Motor neuron (in vitro differentiated cells): ENCODE measurements around the gene SDK2. TPM values are rescaled to one million over a fixed set of nuclear protein-coding genes. Genes with fewer than 3 reads are reported as not detected.

Experiments used
- ATAC-seq, 8 experiments: fragments of 200-7000 bp; cut with Tn5 transposase; replicated peaks in 6 of 8; 2 replicates each; pipeline ENCODE4 v1.8.0; 2021; ENCODE audit warnings: mild to moderate bottlenecking in 8 of 8, moderate library complexity in 8 of 8
- H3K27ac ChIP-seq, 2 donors: fragments of 250-450 bp; sonication (Bioruptor Pico); 2 replicates each; pipeline ENCODE4 v1.9.0; 2021; ENCODE audit warnings: antibody characterized with exemption in 2 of 2, mild to moderate bottlenecking in 2 of 2, moderate library complexity in 1 of 2
- H3K4me1 ChIP-seq, 2 donors: fragments of 250-450 bp; sonication (Bioruptor Pico); replicated peaks in 1 of 2; 2 replicates each; pipeline ENCODE4 v1.6.1; 2021; ENCODE audit warnings: antibody characterized with exemption in 2 of 2, mild to moderate bottlenecking in 2 of 2, moderate library complexity in 1 of 2
- H3K4me3 ChIP-seq, 5 donors: fragments of 250-450 bp; sonication (Bioruptor Pico); 2 replicates each; pipeline ENCODE4 v1.9.0; 2021; ENCODE audit warnings: antibody characterized with exemption in 5 of 5, mild to moderate bottlenecking in 5 of 5, moderate library complexity in 4 of 5
- WGBS, 10 experiments: fragments of 450-650 bp; shearing (Covaris generic); methylation state at CpG; one replicate each; pipeline ENCODE4 v1.0.0; 2022; 5-methylcytosine and 5-hydroxymethylcytosine counted together
- in situ Hi-C, 9 experiments: fragments of 400-800 bp; cut with MboI; loops; one replicate each; pipeline ENCODE4 v1.15.0; 2021; ENCODE audit warnings: low sequenced_read_pairs in 9 of 9, low pct_unique_long_range_greater_than_20kb in 2 of 9; ENCODE audit not compliant: unreplicated experiment in 9 of 9
- total RNA-seq, 8 experiments: library from RNA; unstranded; fragments of 300-600 nt; gene quantifications; 2 replicates each; pipeline versions ENCODE4 v1.2.3 to v1.2.4, GENCODE V29; 2022

Gene SDK2
- total RNA-seq, 8 experiments from 2014 or later = 0.59 to 22.0 (median 10.7) TPM

- no peak for ATAC-seq
- 70 to 100% (median 97%) methylated on average over 2 to 6 of the region's 18 CpGs; no CpG with 5 or more reads in 7 of the 10 experiments for WGBS, 10 experiments
- Histone ChIP-seq H3K4me1 (peaks cover 12 to 17% of the 10 kb centered on the region in 2 donors), H3K27ac (no peak overlapping the region), H3K4me3 (no peak overlapping the region)
- in situ Hi-C loops = no loop called here
Measured at GRCh38 chr17:73400915-73401545, 243.2 kb downstream of the SDK2 start.

GRCh38 chr17:73399056-73399455 lies 245.2 kb downstream of the SDK2 start:
- peaks cover 22 to 37% of the 10 kb centered on the region in 2 donors for H3K4me1 ChIP-seq
- WGBS, 10 experiments = 93 to 100% (median 100%) methylated on average over 1 to 3 of the region's 11 CpGs; no CpG with 5 or more reads in 7 of the 10 experiments
- H3K27ac ChIP-seq = no peak overlapping the region
- in situ Hi-C loops = no loop called here
- no peak overlapping the region for H3K4me3 ChIP-seq
- ATAC-seq = no peak

DNA sequence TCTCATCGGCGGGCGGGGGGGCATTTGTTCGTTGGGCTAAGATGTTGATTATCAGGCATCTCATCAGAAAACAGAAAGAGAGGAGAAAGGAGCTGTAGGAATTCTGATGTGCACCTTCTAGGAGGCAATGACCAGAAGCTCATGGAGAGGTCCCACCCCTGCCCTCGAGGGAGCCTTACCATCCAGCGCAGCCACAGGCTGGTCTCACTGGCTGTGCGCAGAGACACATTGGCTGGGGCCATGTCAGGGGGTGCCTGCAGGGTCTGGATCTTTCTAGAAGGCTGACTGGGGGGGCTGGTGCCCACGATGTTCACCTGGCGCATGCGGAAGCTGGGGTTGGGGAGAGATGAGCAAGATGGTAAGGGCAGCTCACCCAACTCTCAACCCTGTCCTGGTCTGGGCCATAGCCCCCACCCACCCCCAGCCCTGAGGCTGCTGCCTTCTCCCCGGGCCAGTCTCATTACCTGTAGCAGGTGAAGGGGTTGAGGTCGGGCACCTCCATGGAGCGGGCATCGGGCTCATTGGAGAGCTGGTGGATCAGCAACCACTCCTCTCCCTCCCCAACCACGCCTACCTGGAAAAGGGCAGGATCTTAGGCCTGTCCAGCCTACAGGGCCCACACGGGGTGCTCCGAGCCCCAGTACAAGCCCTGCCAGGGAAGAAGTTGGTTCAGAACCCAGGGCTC lies 246.2 kb downstream of the SDK2 start:
- in situ Hi-C loops = no loop called here
- no peak for ATAC-seq
- Histone ChIP-seq H3K4me3 (no peak overlapping the region), H3K27ac (no peak overlapping the region), H3K4me1 (peaks cover 32 to 47% of the 10 kb centered on the region in 2 donors)
- 80 to 100% (median 93%) methylated on average over 1 to 5 of the region's 17 CpGs; no CpG with 5 or more reads in 3 of the 10 experiments for WGBS, 10 experiments

DNA sequence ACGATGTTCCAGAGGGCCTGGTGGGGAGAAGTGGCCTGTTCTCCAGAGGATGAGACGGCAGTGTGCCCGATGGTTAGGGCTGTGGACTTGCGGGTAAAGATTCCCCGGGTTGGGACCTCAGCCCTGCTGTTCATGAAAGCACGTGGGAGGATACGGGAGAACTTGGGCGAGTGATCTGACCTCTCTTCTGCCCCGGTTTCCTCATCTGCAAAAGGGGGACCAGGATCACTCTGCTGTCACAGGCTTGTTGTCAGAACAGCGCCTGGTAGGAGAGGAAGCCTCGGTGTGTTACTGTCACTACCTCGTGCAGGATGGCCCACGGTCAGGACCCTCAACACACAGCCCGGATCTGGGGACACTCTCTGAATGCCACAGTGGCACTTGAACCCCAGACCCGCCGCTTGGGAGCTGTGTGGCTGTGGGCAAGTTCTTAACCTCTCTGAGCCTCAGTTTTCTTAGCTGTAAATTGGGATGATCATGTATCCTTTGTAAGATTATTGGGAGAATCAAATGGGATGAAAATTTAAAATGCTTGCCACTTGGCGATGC lies 246.9 kb downstream of the SDK2 start:
- Histone ChIP-seq H3K27ac (peak overlapping the region; percentile 15 to 24), H3K4me1 (peaks cover 31 to 47% of the 10 kb centered on the region in 2 donors), H3K4me3 (no peak overlapping the region)
- in situ Hi-C loops = no loop called here
- WGBS, 10 experiments = 60 to 96% (median 92%) methylated on average over 1 to 14 of the region's 17 CpGs; no CpG with 5 or more reads in 4 of the 10 experiments
- no peak for ATAC-seq

- in situ Hi-C loops = no loop called here
- Histone ChIP-seq H3K4me3 (no peak overlapping the region), H3K4me1 (peaks cover 24 to 45% of the 10 kb centered on the region in 2 donors), H3K27ac (peak overlapping the region; percentile 15 to 24)
- peak in 3 of 8 experiments; percentile 9 to 53 (median 30) for ATAC-seq
- 20 to 100% (median 80%) methylated on average over 1 to 10 of the region's 21 CpGs; no CpG with 5 or more reads in 3 of the 10 experiments for WGBS, 10 experiments
Measured at GRCh38 chr17:73396431-73397277, 247.6 kb downstream of the SDK2 start.

GRCh38 chr17:73394512-73395450 lies 249.5 kb downstream of the SDK2 start:
- in situ Hi-C loops = no loop called here
- Histone ChIP-seq H3K27ac (peak overlapping the region in 1 of 2 donors; percentile 4), H3K4me3 (no peak overlapping the region), H3K4me1 (peaks cover 24 to 44% of the 10 kb centered on the region in 2 donors)
- ATAC-seq = peak in 2 of 8 experiments; percentile 1 to 8
- 17 to 90% (median 87%) methylated on average over 1 to 10 of the region's 25 CpGs; no CpG with 5 or more reads in 5 of the 10 experiments for WGBS, 10 experiments

DNA sequence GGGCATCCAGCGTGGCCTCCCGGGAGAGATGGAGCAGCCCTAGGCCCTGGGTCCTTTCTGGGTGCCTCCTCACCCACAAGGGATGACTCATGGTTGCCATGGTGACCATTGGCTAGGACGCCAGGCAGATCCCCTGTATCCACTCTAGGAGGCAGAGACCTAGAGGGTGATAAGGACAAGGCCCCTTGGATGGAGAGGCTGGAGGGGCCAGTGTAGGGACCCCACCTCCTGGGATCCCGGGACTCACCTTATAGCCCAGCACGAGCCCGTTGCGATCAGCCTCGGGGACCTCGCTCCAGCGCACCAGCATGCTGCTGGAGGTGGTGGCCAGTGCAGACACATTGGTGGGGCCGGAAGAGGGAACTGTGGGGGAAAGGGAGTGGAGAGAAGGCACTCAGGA lies 250.3 kb downstream of the SDK2 start:
- Histone ChIP-seq H3K4me3 (no peak overlapping the region), H3K27ac (no peak overlapping the region), H3K4me1 (peaks cover 24 to 44% of the 10 kb centered on the region in 2 donors)
- peak in 5 of 8 experiments; percentile 83 to 89 (median 86) for ATAC-seq
- WGBS, 10 experiments = 70 to 90% methylated on average over 2 of the region's 11 CpGs; no CpG with 5 or more reads in 8 of the 10 experiments
- in situ Hi-C loops = no loop called here

DNA sequence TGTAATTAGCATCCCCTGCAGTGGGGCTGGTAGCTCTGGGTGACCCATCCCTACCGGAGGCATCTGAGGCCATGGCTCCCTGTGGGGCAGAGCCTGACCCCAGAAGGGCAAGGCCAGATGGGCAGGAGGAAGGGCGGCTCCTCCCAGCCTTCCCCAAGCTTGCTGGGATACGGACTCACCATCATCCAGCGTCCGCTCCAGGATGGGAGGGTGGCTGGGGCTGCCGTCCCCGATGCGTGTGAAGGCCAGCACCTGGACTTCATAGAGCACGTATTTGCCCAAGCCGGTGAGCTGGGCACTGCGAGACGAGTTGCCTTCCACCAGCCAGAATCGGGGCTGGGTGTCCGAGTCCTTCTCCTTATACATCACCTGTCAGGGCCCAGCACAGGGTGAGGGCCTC lies 250.9 kb downstream of the SDK2 start:
- 70 to 100% (median 86%) methylated on average over 1 to 10 of the region's 14 CpGs; no CpG with 5 or more reads in 4 of the 10 experiments for WGBS, 10 experiments
- ATAC-seq = peak in 1 of 8 experiments; percentile 1
- in situ Hi-C loops = no loop called here
- Histone ChIP-seq H3K4me1 (peaks cover 24 to 44% of the 10 kb centered on the region in 2 donors), H3K4me3 (no peak overlapping the region), H3K27ac (no peak overlapping the region)

DNA sequence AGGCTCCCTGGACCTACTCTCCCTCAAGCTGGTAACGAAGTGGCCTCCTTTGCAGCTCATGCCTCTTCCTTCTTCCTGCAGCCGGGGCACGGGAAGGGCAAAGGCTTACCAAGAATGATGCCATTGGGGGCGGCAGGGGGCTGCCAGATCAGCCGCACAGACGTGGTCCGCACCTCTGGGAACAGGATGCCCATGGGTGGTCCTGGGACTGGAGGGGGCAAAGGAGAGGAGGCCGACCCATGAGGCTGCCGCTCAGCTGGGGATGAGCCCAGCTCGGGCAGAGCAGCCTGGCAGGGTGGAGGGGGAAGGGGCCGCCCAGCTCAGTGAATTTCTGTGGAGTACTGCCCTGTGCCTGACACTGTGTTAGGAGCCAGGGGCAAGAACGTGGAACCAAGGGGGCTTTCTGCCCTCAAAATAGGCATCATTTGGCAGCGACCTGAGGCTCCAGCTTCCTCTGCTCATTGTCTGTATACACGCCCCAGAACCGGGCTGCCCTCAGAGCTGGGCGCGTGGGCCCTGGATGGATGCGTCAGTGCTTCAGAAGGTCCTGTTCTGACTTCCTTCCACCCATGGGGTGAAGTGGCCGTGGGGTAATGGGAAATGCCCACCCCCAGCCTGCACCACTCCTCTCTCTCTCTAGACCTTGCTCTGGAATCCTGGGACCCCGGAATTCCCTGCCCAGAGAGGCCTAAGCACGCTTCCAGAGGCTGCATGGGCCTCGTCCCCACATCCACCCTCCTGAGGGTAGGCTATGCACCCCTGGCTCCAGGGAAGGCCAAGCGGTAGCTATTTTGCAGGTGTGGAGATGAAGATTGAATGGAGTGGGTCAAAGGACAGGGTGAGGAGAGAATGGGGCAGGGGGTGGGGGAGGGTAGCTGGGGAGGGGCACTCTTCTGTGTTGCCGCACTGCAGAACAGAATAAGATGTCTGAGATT lies 252.6 kb downstream of the SDK2 start:
- ATAC-seq = no peak
- in situ Hi-C loops = no loop called here
- Histone ChIP-seq H3K27ac (no peak overlapping the region), H3K4me3 (no peak overlapping the region), H3K4me1 (peaks cover 20 to 36% of the 10 kb centered on the region in 2 donors)
- 0 to 100% (median 100%) methylated on average over 1 to 3 of the region's 24 CpGs; no CpG with 5 or more reads in 6 of the 10 experiments for WGBS, 10 experiments

- Histone ChIP-seq H3K4me3 (no peak overlapping the region), H3K4me1 (peaks cover 20 to 28% of the 10 kb centered on the region in 2 donors), H3K27ac (no peak overlapping the region)
- ATAC-seq = no peak
- WGBS, 10 experiments = 69 to 97% (median 87%) methylated on average over 1 to 8 of the region's 11 CpGs; no CpG with 5 or more reads in 5 of the 10 experiments
- in situ Hi-C loops = no loop called here
Measured at GRCh38 chr17:73390851-73391250, 253.4 kb downstream of the SDK2 start.

- in situ Hi-C loops = no loop called here
- no peak overlapping the region for H3K27ac ChIP-seq
- 100% methylated on average over 1 of the region's 16 CpGs; no CpG with 5 or more reads in 9 of the 10 experiments for WGBS, 10 experiments
- no peak overlapping the region for H3K4me3 ChIP-seq
- peaks cover 18 to 22% of the 10 kb centered on the region in 2 donors for H3K4me1 ChIP-seq
- no peak for ATAC-seq
Measured at GRCh38 chr17:73390221-73390620, 254.0 kb downstream of the SDK2 start.
